ENCODE data around the gene SOHLH1.

The SOHLH1 gene

DNA sequence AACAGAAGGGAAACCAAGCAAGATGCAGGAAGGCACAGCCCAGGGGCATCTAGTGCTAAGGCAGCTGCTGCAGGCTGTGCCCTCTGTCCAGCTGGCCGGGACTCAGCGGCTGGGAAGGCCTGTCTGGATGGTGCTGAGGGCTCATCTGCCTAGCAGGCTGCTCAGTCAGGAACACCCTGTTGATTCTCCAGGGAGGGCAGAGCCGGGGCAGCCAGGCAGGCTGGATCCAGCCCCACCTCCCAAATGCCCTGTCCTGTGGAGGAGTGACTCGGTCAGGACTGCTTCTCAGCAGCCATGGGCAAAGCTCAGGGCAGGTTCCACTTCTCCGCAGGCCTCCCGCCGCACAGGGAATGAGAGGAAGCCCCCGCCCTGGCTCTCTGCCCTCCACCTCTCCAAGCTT is 44.0 kb downstream of the SOHLH1 start:
- no peak for DNase-seq

DNA sequence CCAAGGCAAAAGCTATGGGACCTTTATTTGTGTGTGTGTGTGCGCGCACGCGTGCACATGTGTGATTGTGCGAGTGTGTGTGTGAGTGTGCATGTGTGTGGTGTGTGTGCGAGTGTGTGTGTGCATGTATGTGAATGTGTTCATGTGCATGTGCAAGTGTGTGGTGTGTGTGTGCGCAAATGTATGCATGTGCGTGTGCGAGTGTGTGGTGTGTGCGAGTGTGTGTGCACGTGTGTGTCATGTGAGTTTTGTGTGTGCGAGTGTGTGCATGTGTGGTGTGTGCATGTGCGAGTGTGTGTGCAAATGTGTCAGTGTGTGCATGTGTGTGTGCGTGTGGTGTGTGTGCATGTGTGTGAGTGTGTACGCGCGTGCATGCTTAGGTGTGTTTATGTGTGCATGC is 48.9 kb downstream of the SOHLH1 start:
- DNase-seq: no peak

DNA sequence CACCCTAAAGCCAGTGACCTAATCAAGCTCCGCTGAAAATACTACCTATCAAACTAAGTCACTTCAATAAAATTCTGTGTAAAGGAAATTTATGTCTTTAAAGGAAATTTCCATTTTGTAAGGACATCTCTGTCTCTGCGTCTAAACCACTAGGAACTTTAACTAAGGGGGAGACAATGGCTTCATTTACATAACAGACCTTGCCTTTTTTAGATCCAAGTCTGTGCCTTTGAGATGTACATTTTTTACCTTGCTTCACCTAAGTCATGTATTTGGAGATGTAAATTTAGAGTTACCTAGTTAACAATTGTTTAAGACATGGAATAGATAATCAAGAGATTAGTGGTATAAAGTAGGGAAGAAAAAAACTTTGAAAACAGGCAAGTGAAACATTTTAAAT is 49.8 kb downstream of the SOHLH1 start:
- no peak for DNase-seq

DNA sequence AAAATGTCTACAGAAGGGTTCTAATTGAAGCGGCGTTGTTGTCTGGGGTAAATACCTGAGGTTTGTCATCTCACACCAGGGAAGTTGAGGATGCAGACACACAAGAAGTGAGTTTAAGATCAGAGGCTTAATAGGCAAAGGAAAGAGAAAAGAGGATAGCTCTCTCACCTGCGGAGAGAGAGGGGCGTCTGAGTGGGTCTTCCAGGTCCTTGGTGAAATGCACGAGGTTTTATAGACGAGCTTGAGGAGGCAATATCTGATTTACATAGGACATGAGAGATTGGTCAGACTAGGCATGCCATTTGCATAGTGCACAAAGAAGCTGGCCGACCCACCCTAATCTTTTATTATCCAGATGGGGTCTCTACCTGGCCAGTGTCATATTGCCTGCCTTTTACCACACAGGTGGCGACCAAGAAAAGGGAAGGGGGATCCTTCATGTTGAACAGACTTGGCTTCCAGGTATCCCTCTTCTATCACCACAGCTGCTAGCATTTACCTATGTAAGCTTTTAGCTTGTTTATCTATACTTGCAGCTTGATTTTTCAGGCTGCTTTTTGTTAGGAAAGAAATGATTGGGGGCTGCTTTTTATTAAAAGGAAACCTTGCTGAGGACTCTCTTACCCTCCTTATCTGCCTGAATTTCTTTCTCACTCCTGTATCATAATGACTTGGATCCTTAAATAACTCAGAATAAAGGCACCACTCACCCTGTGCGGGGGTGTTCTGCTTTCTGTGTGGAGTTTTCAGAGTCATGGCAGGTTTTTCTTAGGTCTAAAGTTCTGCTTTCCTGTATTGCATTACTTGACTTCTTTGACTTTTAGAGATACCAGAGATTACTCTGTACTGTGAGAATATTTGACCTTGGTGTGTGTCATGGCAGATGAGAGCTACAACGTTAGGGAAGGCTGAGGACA is 50.5 kb downstream of the SOHLH1 start:
- DNase-seq: no peak

DNA sequence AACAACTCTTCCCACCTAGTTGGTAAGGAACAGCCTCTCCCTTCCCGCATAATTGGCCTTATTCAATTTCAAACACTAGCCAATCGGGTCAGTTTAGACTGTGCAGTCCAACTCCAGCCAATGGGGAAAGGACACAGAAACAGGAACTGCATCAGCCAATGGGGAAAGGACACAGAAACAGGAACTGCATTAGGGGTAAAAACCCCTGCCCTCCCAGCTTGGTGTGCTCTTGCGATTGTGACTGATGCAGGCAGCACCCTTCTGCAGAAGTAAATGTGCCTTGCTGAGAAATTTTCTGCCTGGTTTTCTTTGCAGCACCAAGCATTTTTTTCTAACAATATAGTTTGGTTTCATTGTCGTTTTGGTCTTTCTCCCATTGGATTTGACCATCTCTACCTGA is 51.4 kb downstream of the SOHLH1 start:
- DNase-seq: no peak

DNA sequence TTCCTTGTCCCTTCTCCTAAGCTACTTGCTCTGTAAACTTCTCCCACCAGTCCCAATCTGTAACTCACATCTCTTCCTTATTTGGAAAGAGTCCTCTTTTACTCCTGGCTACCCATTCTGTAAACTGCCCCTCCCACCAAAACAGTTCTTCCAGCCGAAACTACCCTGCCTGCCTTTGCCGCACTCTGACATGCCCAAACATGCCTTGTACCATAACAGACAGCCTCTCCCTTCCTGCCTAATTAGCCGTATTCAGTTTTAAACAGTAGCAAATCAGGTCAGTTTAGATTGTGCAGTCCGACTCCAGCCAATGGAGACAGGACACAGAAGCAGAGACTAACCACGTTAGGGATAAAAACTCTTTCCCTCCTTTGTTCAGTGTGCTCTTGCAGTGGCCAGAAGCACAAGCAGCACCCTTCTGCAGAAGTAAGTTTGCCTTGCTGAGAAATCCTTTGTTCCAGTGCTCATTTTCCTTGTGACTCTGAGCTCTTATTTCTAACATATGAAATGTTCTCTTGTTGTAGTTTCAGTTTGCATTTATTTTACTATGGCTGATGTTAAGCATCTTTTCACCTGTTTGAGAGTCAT is 54.6 kb downstream of the SOHLH1 start:
- DNase-seq: no peak

Measured in DMS79 (cell line).